ENCODE results near the gene PPIL1. TPM values are rescaled to one million over a fixed set of nuclear protein-coding genes. Genes with fewer than 3 reads are reported as not detected.

Gene PPIL1
- 10 to 100 TPM; 43.2 to 56.6 (median 56.2) TPM for polyA plus RNA-seq (ENCODE audit: insufficient read length in 3 of 3)
- long read RNA-seq, donor 1, transcript PPIL1-201 (4 exons, 1,739 nt), result major isoform, 18 of 18 reads
- long read RNA-seq, donor 1, partial matches to known transcripts, result 0 of 18 reads
- long read RNA-seq, donor 1, other reads (novel, unspliced or antisense), result 0 of 18 reads
- long read RNA-seq, donor 2, transcript PPIL1-201 (4 exons, 1,739 nt), result major isoform, 25 of 25 reads
- long read RNA-seq, donor 2, partial matches to known transcripts, result 0 of 25 reads
- long read RNA-seq, donor 2, other reads (novel, unspliced or antisense), result 0 of 25 reads
- long read RNA-seq, donor 3, transcript PPIL1-201 (4 exons, 1,739 nt), result major isoform, 21 of 21 reads
- long read RNA-seq, donor 3, partial matches to known transcripts, result 0 of 21 reads
- long read RNA-seq, donor 3, other reads (novel, unspliced or antisense), result 0 of 21 reads
- long read RNA-seq, donor 4, transcript PPIL1-201 (4 exons, 1,739 nt), result major isoform, 19 of 19 reads
- long read RNA-seq, donor 4, partial matches to known transcripts, result 0 of 19 reads
- long read RNA-seq, donor 4, other reads (novel, unspliced or antisense), result 0 of 19 reads
- long read RNA-seq, donor 5, result 0 reads
- long read RNA-seq, donor 6, transcript PPIL1-201 (4 exons, 1,739 nt), result major isoform, 16 of 16 reads
- long read RNA-seq, donor 6, partial matches to known transcripts, result 0 of 16 reads
- long read RNA-seq, donor 6, other reads (novel, unspliced or antisense), result 0 of 16 reads
- long read RNA-seq, donor 7, transcript PPIL1-201 (4 exons, 1,739 nt), result major isoform, 32 of 32 reads
- long read RNA-seq, donor 7, partial matches to known transcripts, result 0 of 32 reads
- long read RNA-seq, donor 7, other reads (novel, unspliced or antisense), result 0 of 32 reads
- long read RNA-seq, donor 8, result 0 reads
- long read RNA-seq, donor 9, transcript PPIL1-201 (4 exons, 1,739 nt), result major isoform, 27 of 38 reads
- long read RNA-seq, donor 9, partial matches to known transcripts, result 5 of 38 reads
- long read RNA-seq, donor 9, other reads (novel, unspliced or antisense), result 6 of 38 reads
- long read RNA-seq, donor 10, transcript PPIL1-201 (4 exons, 1,739 nt), result major isoform, 28 of 36 reads
- long read RNA-seq, donor 10, partial matches to known transcripts, result 8 of 36 reads
- long read RNA-seq, donor 10, other reads (novel, unspliced or antisense), result 0 of 36 reads
- long read RNA-seq, donor 11, transcript PPIL1-201 (4 exons, 1,739 nt), result major isoform, 7 of 7 reads
- long read RNA-seq, donor 11, partial matches to known transcripts, result 0 of 7 reads
- long read RNA-seq, donor 11, other reads (novel, unspliced or antisense), result 0 of 7 reads
- long read RNA-seq, donor 12, transcript PPIL1-201 (4 exons, 1,739 nt), result major isoform, 12 of 12 reads
- long read RNA-seq, donor 12, partial matches to known transcripts, result 0 of 12 reads
- long read RNA-seq, donor 12, other reads (novel, unspliced or antisense), result 0 of 12 reads
- long read RNA-seq, donor 13, result 0 reads
- long read RNA-seq, donor 14, transcript PPIL1-201 (4 exons, 1,739 nt), result major isoform, 25 of 34 reads
- long read RNA-seq, donor 14, partial matches to known transcripts, result 0 of 34 reads
- long read RNA-seq, donor 14, other reads (novel, unspliced or antisense), result 9 of 34 reads
- long read RNA-seq, donor 15, transcript PPIL1-201 (4 exons, 1,739 nt), result major isoform, 9 of 27 reads
- long read RNA-seq, donor 15, partial matches to known transcripts, result 18 of 27 reads
- long read RNA-seq, donor 15, other reads (novel, unspliced or antisense), result 0 of 27 reads
- long read RNA-seq, donor 16, transcript PPIL1-201 (4 exons, 1,739 nt), result major isoform, 55 of 65 reads
- long read RNA-seq, donor 16, partial matches to known transcripts, result 10 of 65 reads
- long read RNA-seq, donor 16, other reads (novel, unspliced or antisense), result 0 of 65 reads

DNA sequence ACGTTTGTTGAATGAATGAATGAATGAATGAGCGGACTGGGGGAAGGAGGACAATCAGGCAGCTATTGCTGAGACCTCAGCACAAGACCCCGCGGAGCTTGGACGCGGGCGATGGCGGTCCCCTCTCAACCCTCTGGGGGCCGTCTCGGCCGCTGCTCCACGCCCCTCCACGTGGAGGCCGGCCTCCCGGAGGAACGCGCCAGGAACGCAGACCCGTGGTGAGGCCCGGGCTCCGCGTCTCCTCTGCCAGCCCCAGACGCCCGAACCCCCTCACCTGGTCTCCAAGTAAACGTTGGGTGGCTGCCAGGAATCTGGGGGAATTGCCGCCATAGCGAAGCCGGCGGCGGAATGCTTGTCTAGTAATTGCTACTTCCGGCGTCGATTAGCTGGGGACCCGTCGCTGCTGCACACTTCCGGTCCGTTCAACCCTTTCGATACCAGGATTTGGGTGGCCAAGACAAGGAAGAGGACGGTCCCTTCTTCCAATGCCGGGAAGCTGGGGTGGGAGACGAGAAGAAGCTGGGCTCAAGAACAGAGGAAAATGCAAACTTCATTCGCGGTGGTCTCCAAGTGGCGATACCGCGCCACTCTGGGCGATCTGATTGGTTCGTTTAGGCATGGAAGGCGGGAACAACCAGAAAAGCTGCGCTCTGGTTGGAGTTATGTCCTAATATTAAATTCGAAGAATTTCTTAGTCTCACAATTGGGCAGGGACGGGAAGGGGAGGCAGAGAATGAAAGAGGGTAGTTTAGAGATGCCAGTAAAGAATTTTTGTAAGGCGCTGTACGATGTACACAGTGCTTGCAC lies at the start of gene PPIL1:
Gene PPIL1 (minus strand): TSS at position 361 of the 807 bp plus-strand sequence. CDS start 31 bp downstream, at position 330.
- peak; percentile 74 to 92 (median 88) for DNase-seq (ENCODE audit: extremely low read depth in 1 of 11, low read depth in 9 of 11, low spot score in 4 of 11)

DNA sequence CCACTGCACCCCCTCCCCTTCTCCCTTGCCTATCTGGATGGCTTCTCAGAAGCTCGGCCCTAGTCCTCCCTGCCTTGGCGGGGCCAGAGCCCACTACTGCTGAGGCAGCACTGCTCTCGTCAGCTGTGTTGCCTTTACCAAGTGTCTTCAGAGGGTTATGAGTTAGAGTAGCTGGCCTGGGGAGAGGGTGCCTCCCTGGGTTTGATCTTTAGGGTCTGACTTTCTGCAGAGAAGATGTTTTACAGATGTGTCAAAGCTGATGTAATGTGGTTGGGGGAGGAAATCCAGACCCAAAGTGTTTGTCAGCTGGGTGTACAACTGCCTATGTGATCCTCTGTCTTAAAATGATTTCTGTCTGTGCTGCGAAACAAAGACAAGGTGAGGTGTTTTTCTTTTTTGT lies 49.5 kb upstream of the PPIL1 start:
- no peak for DNase-seq (ENCODE audit: extremely low read depth in 1 of 11, low read depth in 9 of 11, low spot score in 4 of 11)

DNA sequence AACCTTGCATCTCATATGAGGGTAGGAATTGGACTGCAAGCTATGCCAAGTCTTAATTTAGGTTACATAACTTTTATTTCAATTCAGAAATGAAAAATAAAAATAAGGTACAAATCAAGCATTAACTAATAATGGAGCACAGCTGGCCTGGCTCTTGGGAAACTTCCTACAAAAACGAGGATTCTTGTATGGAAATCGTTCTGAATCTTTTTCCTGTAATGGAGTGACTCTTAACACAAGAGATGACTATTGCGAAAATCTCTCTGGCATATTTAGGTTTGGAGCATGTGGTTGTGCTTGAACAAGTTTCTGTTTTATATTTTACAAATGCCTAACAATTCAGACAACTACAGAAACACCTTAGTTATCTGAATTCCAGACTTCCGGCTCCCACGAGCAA lies 45.9 kb upstream of the PPIL1 start:
- no peak for DNase-seq (ENCODE audit: extremely low read depth in 1 of 11, low read depth in 9 of 11, low spot score in 4 of 11)

DNA sequence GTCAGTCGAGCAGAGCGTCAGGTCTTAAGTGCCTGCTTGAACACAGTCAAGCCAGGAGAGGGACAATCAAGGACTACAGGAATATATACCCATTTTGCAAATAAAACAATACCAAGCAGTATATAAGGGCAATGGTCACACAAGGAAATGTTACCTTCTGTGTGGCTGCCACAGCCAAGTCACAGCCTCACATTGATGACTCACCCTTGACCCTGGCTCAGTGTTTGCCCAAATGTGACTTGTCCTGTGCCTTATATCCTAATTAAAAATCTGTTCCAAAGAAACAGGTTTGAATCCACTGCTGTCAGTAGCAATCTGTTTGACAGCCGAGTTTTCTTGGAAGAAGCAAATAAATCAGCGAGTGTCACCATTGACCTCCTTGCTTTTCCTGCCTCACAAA lies 45.4 kb upstream of the PPIL1 start:
- DNase-seq (ENCODE audit: extremely low read depth in 1 of 11, low read depth in 9 of 11, low spot score in 4 of 11), result no peak

DNA sequence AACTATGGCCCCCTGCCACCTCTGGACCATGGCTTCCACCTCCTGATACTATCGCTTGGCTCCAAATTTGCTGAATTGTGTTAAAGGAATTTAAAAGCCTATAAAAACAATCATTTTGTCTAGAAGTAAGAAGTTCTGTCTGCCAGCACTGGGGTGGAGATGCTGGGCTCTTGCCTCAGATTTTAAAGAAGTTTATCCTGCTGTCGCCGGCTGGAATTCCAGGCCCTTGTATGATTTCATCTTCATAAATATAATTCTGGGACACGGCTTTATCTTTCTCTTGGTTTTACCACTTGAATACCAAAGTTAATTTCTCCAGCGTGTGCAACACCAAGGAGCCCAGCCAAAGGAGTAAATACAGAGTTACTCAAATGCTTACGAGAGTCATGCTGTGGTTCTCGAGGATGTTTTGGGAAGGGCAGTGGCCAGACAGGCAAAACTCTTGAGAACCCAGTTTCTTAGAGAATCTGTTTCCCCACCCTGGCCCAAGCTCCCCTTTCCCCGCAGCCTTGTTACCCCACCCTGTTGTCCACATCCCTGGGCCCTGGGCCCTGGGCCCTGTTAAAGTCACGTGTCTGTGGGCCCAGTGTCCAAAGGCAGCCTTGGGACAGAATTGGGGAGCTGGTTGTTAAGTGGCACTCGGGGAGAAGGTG lies 43.1 kb upstream of the PPIL1 start:
- no peak for DNase-seq (ENCODE audit: extremely low read depth in 1 of 11, low read depth in 9 of 11, low spot score in 4 of 11)

DNA sequence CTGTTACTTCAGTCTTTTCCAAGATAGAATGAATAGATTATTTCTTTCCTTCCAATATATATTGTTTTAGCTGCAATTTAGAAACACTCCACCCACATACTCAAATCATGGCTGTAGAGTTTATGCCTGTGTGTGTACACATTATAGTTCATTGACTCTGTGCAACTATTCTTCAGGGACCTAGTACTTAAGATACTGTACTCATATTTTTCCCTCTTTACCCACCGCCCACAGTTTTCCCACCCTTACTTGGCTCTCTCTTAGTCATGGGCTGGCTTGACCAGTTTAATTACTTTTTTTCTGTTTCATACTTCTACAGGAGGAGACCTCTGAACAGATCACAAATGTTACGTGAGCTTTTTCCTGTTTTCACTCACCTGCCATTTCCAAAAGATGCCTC lies 41.5 kb upstream of the PPIL1 start:
- DNase-seq (ENCODE audit: extremely low read depth in 1 of 11, low read depth in 9 of 11, low spot score in 4 of 11), result no peak

DNA sequence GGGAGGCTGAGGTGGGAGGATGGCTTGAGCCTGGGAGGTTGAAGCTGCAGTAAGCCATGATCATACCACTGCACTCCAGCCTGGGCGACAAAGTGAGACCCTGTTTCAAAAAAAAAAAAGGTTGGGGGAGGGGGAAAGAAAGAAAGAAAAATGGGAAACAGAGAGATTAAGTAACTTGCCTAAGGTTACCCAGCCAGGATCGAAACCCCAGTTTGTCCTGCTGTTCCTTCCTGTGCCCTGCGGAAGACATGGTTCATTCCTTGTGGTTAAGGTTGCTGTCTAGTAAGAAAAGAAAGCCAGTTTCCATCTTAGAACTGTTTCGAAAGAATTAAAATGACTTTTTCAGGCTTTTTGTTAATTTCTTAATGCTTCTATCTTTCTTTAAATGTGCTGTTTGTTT lies 41.0 kb upstream of the PPIL1 start:
- no peak for DNase-seq (ENCODE audit: extremely low read depth in 1 of 11, low read depth in 9 of 11, low spot score in 4 of 11)

DNA sequence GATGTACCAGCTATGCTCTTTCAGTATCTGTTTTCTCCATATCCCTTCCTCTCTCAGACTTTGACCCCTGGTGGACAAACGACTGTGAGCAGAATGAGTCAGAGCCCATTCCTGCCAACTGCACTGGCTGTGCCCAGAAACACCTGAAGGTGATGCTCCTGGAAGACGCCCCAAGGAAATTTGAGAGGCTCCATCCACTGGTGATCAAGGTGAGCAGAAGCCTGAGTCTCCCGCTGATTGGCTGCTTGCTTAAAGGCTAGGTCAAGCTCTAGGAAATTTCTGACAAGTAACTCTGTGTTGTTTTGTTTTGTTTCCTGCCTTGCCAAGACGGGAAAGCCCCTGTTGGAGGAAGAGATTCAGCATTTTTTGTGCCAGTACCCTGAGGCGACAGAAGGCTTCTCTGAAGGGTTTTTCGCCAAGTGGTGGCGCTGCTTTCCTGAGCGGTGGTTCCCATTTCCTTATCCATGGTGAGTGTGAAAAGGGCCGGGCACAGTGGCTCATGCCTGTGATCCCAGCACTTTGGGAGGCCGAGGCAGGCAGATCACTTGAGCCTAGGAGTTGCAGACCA lies 39.7 kb upstream of the PPIL1 start:
- DNase-seq (ENCODE audit: extremely low read depth in 1 of 11, low read depth in 9 of 11, low spot score in 4 of 11), result peak in 1 of 11 donors; percentile 16

DNA sequence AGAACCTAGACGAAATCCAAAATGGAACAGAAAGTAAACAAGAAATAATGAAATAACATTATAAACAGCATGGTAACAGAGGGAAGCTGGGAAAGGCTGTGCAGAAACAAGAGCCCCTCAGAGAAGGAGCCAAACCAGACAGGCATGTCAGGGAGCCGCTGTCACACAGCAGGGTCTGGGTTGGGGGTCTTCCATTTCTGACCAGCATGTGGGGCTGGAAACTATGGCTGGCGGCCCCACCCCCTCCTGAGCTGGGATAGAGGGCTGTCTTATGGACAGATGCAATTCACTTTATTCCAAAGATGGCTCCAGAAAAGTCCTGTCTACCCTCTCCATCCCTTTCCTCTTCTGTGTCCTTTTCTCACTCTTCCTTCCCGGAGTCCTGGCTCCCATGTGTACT lies 38.5 kb upstream of the PPIL1 start:
- no peak for DNase-seq (ENCODE audit: extremely low read depth in 1 of 11, low read depth in 9 of 11, low spot score in 4 of 11)

DNA sequence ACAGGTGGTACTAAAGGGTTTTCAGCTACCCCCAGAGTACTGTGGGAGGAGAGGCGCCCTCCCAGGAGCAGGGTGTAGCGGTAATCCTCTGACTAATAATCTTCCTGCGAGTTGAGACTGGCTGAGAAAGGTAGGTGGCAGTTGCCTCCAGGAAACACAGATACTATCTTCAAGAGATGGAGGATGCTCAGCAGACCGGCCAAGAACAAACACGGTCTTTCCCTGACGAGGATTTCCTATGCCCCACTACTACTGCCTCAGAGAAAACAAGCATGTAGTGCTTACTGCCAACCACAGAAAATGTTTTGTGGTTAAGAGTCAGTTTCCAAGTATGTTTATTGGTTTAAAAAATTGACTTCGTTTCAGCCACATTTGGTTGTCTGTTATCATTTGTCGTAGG lies 38.0 kb upstream of the PPIL1 start:
- no peak for DNase-seq (ENCODE audit: extremely low read depth in 1 of 11, low read depth in 9 of 11, low spot score in 4 of 11)

DNA sequence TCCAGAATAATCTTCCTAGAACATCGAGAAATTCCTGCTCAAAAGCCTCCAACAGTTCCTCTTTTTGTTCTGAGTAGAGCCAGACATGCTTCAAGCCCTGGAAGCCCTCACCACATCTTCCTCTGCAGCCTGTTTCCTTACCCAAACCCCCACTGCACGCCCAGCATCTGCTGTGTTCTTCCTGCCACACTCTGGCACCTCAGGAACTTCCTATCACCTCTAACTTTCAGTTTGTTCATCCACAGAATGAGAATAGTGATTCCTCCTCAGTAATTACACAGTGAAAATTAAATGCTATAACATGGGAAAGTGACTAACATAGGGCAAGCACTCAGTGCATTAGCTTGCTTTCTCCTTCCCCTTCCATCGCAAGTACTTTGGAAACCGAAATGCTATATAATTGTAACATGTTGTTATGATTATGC lies 37.4 kb upstream of the PPIL1 start:
- DNase-seq (ENCODE audit: extremely low read depth in 1 of 11, low read depth in 9 of 11, low spot score in 4 of 11), result no peak

DNA sequence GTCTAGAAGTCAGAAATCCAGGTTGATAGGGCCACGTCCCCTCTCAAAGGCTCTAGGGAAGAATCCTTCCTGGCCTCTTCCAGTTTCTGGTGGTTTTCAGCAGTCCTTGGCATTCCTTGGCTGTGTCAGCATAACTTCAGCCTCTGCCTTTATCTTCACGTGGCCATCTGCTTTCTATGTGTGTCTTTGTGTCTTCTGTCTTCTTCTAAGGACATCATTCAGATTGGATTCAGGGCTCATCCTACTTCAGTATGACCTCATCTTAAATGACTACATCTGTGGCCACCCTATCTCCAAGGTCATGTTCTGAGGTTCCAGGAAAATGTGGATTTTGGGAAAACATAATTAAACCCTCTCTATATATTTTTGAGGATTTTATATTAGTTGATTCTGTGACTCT lies 34.1 kb upstream of the PPIL1 start:
- no peak for DNase-seq (ENCODE audit: extremely low read depth in 1 of 11, low read depth in 9 of 11, low spot score in 4 of 11)

DNA sequence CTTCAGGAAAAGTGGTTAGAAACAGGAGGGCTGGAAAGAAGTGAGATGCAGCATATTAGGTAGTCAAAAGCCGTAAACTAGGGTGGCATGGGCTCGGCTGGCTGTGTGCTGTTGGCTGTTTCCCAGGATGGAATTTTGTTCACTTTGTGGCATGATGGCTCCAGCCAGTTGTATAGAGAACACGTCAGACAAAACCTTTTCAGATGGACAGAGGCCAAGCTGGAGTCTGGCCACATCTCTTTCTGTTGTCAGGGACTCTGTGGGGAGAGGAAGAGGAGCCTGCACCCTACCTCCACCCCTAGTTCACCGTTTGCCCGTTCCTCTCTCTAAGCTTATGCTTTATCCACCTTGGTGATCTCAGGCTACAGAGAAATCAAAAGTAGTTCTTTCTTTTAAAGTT lies 33.2 kb upstream of the PPIL1 start:
- no peak for DNase-seq (ENCODE audit: extremely low read depth in 1 of 11, low read depth in 9 of 11, low spot score in 4 of 11)

DNA sequence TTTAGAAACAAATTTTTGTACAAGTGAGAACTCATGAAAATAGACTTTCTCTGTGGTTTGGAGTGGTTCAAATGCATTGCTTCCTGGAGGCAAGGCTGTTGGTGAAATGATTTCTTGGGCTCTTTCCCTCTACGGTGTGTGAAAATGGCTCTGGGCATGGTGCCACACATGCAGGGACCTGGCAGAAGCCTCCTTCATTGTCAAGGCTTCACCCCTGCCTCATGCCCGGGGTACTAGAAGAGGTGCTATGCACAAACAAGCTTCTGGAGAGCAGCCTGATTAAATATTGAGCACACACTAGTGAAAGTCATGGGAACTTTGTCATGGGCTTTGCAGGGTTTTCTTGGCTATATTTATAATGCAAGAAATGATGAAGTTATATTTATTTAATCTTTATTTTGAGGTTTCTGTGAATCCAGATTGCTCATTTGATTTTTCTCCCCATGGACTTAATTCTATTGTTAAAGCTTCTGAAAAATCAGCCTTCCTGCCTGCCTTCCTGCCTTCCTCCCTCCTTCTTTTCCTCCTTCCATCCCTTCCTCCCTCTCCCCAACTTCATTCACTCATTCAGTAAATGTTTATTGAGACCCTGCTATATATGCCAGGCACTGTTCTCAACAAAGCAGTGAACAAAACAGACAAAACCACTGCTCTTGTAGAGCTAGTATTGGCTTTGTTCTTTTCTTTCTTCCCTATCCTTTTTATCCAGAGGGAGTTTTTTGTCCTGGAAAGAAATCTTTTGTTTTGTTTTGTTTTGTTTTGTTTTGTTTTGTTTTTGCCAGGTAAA lies 32.1 kb upstream of the PPIL1 start:
- DNase-seq (ENCODE audit: extremely low read depth in 1 of 11, low read depth in 9 of 11, low spot score in 4 of 11), result no peak

DNA sequence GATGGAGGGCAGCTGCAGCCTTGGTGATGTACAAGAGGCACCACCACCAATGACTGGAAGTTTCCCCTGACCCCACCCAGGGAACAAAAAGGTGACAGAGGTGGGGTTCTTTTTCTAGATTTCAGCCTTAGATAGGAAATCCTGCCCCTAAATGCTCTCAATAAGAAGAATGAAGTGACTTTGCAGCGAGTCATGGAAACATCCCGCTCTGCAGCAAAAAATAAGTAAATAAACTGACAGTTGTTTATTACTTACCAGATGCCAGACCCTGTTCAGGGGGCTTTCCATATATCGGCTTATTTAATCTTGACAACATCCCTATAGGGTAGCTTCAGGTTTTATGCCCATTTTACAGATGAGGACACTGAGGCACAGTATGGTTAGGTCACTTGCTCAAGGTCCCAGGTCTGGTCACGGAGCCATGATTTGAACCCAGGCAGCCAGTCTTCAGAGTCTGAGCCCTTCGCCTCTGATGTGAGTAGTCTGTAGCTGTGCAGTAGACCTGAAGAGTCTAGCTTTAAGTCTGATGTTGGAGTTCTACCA lies 30.3 kb upstream of the PPIL1 start:
- DNase-seq (ENCODE audit: extremely low read depth in 1 of 11, low read depth in 9 of 11, low spot score in 4 of 11), result no peak
